GM19238 (cell line): Measurements from ENCODE around the gene SEC14L5.

ENCODE experiments used
- DNase-seq: peaks from one replicate; pipeline ENCODE4 v3.0.0; 2011; ENCODE audit warnings: low spot score; ENCODE audit not compliant: insufficient read length

The SEC14L5 gene

DNA sequence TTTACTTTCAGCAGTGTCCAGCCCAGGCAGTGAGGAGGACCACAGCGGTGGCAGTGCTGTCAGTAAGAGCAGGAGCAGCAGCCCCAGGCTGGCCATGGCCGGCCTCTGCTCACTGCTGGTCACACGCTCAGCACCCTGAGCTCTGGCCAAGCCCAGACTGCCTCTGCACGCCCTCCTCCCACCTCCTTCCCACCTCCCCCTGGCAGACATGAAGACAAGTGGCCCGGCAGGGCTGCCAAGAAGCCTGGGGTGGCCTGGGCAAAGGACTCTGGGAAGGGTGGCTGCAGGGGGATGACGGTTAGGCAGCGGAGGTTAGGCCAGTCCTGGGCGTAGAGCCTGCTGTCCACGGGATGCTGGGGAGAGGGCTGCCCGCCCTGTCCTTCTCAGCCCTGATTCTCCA is 107.7 kb downstream of the SEC14L5 start, which contains the start of gene C16orf89:
C16orf89 (minus strand) TSS at position 144 of the 400 bp plus-strand sequence; CDS start at position 96, 48 bp downstream.
- no peak for DNase-seq

GRCh38 chr16:5066511-5066910 is 108.4 kb downstream of the SEC14L5 start:
- no peak for DNase-seq
